Right ventricle myocardium superior (tissue), 1 donor: Measurements from ENCODE around the gene PRPF40A. TPM values are rescaled to one million over a fixed set of nuclear protein-coding genes. Genes with fewer than 3 reads are reported as not detected.

Experiments used
- ATAC-seq: fragments of 200-7000 bp; cut with Tn5 transposase; one replicate; pipeline ENCODE4 v1.9.1; 2020; ENCODE audit warnings: mild to moderate bottlenecking; ENCODE audit not compliant: poor library complexity
- DNase-seq: peaks from one replicate; pipeline ENCODE4 v3.0.0-alpha.2; 2020
- intact Hi-C: fragments of 100-400 bp; cut with DNase I; formaldehyde crosslinking; loops from one replicate; pipeline ENCODE4 v1.11.2; 2022
- total RNA-seq: library from RNA; stranded (reverse); fragmentation: NEBNext Ultra II Directional; extraction: Animal tissue kit (Norgen Biotek cat#: 25700); gene quantifications from one replicate; pipeline ENCODE4 v1.2.1, GENCODE V29; 2021
- donor health status: DM: no; HTN: yes; CAD: no; lungs with severe emphysema.

The PRPF40A gene
- total RNA-seq, 1 donor from 2014 or later = 28.4 TPM

- ATAC-seq (peak; percentile 79), DNase-seq (no peak)
- intact Hi-C loops = no loop called here
These were observed 89.8 kb downstream of the PRPF40A start for GRCh38 chr2:152627351-152627957.

DNA sequence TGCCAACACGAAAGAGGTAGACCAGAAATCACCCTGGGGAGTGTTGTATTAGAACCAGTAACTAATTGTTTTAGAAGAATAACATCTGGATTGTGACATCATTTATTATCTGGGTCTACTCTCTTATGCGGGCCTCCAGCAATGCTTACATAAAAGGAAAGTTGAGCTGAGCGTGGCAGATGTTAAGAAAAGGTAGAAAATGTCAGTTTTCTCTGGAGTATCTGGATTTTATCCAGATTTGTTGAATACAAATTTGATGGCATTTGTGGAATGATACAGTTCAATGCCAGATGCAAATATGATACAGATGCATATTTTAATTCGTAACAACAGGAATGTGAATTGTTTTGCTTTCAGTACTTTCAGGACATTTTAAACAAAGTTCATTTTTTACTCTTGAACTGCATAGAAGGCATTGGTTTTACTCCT is 90.3 kb downstream of the PRPF40A start:
- ATAC-seq = no peak
- DNase-seq = no peak
- intact Hi-C loops = no loop called here

DNA sequence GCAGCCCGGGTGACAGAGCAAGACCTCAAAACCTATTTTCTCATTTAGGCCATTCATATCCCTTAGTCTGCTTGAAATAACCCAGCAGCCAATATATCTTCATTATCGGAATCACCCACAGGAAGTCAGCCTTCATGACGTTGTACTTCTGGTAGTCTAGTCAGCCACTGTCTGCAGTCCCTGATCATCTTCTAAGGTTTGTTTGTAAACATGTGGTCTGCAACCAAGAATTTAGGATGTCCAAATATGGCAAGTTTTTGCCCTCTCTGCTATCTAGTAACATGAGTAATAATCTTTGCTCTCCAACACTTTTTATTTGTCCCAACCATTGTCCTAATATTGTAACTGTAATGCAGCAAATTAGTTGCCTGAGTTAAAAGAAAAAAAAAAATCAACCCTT is 92.5 kb downstream of the PRPF40A start:
- intact Hi-C loops = no loop called here
- no peak for DNase-seq
- ATAC-seq = no peak

- no peak for DNase-seq
- ATAC-seq = no peak
- intact Hi-C loops = no loop called here
These were observed 93.5 kb downstream of the PRPF40A start for GRCh38 chr2:152623775-152624174.

DNA sequence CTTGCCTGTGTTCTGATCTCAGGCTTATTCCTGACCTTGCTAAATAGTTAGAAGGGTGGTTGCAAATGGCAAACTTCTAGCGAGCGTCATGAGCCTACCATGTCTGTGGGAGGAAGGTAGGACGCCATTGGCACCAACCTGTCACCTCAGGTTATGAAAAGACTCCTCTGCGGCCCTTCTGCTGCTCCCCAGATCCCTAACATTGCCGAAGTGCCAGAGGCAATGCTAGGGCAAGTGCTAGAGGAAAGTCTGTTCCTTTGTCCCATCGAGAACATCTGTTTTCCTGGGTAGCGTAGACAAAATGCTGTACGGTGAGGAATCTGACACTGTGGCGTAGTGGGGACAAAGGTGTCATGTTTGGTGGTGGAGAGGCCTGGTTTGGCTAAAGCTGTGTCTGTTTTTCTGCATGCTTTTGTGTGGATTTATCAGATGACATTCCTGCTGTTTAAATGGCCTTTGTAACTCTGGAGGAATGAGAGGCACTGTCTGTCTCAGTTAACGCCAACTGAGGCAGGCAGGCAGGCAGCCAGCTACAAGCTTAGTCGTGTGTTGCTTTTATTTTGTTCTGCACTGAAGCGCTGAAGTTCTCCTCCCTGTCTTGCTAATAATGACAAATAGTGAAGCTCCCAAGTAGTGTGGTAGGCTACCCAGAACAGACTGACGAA is 94.1 kb downstream of the PRPF40A start:
- ATAC-seq (no peak), DNase-seq (no peak)
- intact Hi-C loops = no loop called here

DNA sequence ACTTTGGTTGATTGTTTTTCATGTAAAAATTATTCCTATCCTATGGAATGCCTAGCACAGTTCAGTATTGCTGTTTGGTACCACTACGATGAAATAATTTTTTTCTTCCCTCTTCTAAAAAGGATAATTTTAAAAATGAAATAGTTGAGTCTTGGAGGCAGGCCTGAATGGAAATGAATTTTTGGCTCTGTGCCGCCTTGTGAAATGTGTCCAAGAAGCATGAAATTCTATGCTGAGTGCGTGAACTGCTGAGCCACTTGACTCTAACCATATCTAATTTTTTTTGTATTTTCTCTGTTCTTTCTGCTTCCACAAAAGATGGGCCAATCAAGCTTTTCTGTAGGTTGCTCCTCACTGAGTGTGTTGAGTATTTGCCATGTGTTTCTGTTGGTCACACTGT is 95.0 kb downstream of the PRPF40A start:
- DNase-seq (no peak), ATAC-seq (no peak)
- intact Hi-C loops = no loop called here

DNA sequence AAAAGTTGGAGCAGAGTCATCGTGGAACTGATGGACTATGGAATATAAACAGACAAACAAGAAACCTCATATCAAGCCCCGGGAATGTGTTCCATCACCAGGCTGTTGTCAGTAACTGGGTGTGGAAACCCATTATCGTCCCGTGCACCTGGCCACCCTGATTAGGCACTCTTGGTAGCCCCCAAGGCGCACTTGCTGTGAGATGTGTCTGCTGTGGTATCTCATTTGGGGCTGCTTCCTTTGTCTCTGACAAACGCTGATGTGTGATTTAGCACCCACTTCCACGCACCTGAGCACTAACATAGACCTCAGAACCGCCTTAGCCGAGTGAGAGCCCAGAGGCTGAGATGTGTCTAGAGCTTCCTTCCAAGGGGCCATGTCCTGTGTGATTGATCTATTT is 96.3 kb downstream of the PRPF40A start:
- DNase-seq (no peak), ATAC-seq (no peak)
- intact Hi-C loops = no loop called here

DNA sequence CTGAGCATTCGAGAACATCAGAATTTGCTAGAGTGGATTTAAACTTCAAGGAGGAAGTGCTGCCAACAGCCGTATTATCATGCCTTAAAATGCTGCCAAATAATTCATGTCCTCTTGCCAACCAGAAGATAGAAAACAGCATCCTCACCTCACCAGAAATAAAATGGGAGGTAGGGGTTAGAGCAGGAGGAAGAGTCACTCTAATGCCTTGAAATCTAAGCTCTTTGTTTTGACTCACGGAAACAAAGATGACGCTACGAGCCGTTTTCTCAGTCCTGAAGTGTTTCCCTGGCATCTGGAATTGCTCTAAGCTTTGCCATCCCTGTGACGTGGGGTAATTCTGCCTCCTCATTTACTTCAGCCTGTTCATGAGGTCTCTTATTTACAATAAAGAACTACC is 97.1 kb downstream of the PRPF40A start:
- ATAC-seq = no peak
- DNase-seq = no peak
- intact Hi-C loops = no loop called here

DNA sequence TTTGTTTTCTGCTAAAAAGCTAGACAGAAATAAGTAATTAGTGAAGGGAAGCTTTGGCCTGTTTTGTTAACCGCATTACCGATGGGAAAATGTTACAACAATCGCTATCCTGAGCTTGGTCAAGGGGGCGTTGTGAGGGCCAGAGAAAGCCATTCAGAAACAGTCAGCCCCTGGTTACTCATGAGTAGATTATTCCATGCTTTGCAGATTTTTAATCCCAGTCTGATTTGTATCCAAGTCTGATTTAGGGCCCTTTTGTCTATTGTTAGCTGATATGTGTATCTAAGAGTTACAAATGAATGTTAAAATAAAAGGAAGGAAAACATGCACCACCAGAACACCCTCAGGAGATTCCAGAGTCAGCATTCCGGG is 99.1 kb downstream of the PRPF40A start:
- DNase-seq (no peak), ATAC-seq (no peak)
- intact Hi-C loops = loop anchor here (10.0 kb wide), 1 partner anchor 273 kb away; no protein-coding TSS in a partner anchor

DNA sequence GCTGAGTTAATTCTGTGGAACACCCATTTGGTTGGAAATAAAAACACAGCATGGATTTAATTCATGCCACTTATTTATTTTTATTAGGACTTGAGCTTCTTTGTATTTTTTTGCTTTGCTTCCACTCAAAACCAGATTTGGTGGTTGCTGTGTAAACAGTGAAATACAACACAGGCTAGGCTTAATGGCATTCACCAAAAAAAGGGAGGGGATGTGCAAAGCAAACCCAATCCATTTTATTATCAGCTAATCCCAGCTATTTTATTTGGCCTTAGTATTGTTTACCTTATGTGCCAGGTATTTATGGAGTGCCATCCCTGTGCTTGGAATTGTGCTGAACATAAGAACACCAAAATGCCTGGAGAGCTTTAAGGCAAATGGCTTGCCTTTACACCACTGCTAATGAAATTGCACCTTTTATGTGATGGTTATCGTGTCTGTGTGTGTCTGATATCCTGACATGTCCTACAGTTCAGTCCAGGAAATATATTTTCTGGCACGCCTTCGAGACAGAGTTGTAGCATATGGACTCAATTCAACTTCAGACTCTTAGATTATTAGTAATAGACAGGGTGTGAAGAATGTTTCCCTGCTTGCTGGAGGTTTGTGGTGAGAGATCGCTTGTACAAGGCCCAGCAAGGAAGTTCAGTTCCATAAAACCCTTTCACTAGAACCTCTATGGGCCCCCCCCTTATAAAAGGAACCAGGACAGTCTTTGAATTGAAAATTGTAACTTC is 99.6 kb downstream of the PRPF40A start:
- intact Hi-C loops = loop anchor here (10.0 kb wide), 1 partner anchor 273 kb away; no protein-coding TSS in a partner anchor
- ATAC-seq = no peak

GRCh38 chr2:152615177-152615576 is 102.1 kb downstream of the PRPF40A start:
- DNase-seq (no peak), ATAC-seq (no peak)
- intact Hi-C loops = loop anchor here (10.0 kb wide), 1 partner anchor 270 kb away; no protein-coding TSS in a partner anchor

More for the DNA sequence above, 99.6 kb downstream of the PRPF40A start:
- DNase-seq = no peak

DNA sequence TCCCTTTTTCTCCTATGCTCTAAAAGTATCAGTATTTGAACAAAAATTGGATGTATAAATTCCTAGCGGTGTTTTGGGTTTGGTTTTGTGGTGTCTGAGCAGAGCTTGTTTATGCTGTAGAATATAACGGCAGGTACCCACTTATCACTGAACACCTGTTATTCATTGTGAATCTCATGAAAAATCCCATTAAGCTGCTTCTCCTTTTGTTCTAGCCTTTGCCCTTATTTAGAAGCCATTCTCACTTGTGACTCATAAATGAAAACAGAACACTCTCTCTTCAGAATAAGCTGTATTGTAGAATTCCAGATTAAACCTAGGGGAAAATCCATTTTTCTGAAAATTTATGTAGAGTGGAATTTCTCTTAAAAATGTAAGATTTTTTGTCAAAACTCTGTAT is 104.0 kb downstream of the PRPF40A start:
- intact Hi-C loops = loop anchor here (10.0 kb wide), 1 partner anchor 268 kb away; no protein-coding TSS in a partner anchor
- no peak for DNase-seq
- no peak for ATAC-seq

DNA sequence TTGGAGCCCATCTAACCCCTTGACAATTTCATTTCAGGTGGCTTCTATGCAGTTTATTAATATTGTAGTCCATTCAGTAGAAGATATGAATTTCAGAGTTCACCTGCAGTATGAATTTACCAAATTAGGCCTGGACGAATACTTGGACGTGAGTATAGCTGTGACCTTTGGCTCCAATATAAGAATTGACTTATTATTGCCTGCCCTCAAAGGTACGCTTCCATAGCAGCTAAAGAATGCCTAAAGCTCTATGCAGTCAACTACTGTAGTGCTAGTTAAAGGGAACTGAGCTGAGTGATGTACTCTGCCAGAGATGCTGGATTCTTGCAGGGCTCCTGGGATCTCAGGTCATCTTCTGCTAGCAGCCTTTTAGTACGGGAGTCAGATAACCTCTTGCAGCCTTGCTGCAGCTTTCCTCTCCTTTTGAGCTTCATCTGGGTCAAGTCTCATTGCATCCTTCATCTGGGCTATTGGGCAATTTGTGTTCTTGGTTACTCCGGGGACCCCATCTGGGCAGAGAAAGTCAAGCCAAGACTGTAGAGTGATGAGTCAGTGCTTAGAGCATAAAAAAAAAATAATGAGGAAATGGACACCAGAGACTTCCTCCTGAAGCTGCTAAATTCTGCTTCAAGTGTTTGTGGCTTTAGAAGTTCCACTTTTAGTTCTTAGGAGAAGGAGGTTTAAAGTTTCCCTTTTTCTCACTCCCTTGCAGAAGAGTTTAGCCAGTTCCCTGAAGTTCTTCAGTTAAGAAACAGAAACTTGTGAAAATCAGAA is 105.6 kb downstream of the PRPF40A start:
- ATAC-seq (peak; percentile 94), DNase-seq (peak; percentile 51)
- intact Hi-C loops = loop anchor here (10.0 kb wide), 1 partner anchor 267 kb away; no protein-coding TSS in a partner anchor

DNA sequence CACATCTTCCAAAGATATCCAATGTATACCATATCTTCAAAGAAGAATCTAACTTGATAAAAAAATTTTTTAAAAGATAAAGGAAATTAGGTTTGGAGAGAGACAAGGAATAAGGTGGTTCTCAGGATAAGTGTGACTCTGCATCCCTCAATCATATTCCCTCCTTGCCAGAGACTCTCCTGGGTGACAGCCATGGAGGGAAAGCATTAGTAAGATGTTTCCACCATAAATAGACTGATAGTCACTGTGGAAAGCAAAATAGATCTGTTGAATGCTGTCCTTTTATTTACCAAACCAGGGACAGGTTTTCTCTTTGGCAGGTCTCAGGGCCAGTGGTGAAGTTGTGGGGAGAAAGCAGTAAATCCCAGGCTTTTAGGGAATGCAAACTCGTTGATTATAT is 107.6 kb downstream of the PRPF40A start:
- no peak for DNase-seq
- no peak for ATAC-seq
- intact Hi-C loops = loop anchor here (10.0 kb wide), 1 partner anchor 265 kb away; no protein-coding TSS in a partner anchor

DNA sequence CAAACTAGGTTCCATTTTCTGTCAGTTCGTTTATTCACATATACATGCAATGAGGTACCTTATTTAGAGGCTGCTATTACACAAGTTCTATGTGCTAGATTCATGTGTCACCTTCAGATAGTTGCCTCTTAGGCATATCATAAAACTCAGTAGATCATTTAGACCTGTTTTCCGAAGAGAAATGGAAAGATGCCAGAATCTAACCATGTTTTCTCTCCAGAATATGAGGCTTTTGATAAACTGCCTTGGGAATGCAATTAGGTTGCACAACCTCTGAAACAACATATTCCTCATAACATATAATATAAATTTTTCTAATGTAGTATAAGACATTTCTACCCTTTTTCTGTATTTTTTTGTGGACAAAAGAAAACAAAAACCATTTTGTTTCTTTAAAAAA is 108.1 kb downstream of the PRPF40A start:
- ATAC-seq (no peak), DNase-seq (no peak)
- intact Hi-C loops = no loop called here

GRCh38 chr2:152607793-152608300 is 109.4 kb downstream of the PRPF40A start:
- intact Hi-C loops = no loop called here
- DNase-seq = no peak
- ATAC-seq = no peak

DNA sequence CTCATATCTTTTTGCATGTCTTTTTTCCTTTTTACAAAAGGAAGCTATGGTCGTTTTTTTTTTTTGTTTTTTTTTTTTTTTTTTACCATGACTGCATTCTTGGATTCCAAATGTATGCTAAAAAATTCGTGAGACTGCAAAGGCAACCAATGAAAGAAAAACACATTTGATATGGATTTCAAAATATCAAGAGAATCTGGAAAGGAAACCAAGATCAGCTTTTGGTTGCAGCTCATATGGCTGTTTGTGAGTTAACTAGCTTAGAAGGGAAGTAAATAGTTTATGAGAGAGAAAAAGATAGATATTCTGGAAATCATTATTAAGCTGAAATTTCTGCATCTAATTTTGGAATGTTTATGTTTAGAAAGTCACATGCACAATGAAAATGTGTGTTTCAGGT is 110.3 kb downstream of the PRPF40A start:
- intact Hi-C loops = no loop called here
- DNase-seq (no peak), ATAC-seq (no peak)

DNA sequence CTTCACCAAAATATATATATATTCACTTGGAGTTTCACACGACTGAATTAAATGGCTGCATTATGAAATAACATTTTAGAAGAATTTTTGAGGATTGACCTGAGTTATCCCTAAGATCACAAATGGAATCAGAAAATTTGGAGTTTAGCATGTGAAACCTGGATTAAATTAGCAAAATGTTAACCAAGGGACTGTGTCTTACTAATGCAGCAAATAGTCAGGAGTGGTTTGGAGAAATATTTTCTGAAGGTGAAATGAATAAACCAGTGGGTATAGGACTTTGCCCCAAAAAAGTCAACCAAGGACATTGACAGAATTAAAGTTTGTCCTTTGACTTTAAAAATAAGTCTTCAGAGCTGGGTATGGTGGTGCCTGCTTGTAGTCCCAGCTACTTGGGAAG is 111.2 kb downstream of the PRPF40A start:
- DNase-seq = no peak
- intact Hi-C loops = no loop called here

DNA sequence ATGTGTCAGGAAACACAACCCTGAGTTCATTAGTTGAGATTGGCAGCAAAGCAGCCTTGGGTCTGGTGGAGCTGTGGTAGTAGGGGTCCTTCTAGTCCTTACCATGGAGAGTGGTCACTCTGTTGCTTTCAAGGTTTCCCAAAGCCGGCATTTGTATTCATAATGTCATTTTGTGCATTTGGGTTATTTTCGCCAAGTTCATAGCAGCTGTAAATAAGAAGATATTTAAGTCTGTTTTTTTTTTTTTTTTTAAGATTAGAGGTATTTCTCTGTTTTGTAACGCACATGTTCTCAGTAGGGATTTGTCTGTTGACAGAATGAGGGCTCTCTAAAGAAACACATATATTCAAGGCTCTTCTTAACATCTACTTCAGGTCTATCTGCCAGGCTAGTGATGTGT is 114.1 kb downstream of the PRPF40A start:
- intact Hi-C loops = no loop called here
- DNase-seq (no peak), ATAC-seq (no peak)

More for the DNA sequence above, 111.2 kb downstream of the PRPF40A start:
- ATAC-seq = no peak
